ENCODE results near the gene EDN1.

DNA sequence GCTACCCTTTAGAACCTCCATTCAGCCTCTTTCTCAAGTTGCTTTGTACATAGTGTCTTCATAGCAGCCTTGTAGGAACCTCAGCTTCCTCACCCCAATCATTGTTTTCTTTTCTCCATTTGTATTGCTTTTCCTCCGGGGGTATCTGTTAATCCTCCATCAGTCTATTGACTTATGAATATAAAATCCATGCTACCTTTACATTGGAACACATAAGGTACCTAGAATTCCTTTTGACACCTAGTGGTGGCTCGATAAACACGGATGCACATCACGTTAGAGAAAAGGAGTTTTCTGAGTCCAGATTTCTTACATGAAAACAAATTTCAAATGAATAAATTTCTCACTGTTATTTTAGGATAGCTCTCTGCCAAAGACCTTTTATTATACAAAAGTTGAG lies 6.3 kb upstream of the EDN1 start:
- TF ChIP-seq, protein P1, sequence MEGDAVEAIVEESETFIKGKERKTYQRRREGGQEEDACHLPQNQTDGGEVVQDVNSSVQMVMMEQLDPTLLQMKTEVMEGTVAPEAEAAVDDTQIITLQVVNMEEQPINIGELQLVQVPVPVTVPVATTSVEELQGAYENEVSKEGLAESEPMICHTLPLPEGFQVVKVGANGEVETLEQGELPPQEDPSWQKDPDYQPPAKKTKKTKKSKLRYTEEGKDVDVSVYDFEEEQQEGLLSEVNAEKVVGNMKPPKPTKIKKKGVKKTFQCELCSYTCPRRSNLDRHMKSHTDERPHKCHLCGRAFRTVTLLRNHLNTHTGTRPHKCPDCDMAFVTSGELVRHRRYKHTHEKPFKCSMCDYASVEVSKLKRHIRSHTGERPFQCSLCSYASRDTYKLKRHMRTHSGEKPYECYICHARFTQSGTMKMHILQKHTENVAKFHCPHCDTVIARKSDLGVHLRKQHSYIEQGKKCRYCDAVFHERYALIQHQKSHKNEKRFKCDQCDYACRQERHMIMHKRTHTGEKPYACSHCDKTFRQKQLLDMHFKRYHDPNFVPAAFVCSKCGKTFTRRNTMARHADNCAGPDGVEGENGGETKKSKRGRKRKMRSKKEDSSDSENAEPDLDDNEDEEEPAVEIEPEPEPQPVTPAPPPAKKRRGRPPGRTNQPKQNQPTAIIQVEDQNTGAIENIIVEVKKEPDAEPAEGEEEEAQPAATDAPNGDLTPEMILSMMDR (IDR thresholded peaks at IDR 0.05) = no peak
- TF ChIP-seq POLR2A (IDR thresholded peaks at IDR 0.05) = no peak

Measured in adrenal gland (tissue), 5 donors.